Large intestine (tissue), 3 donors: ENCODE data around the gene SERBP1. TPM values are rescaled to one million over a fixed set of nuclear protein-coding genes. Genes with fewer than 3 reads are reported as not detected.

ENCODE experiments used
- DNase-seq, 2 donors: peaks; one replicate each; pipeline versions ENCODE4 v3.0.0 to v3.0.0-alpha.2; 2013
- H3K27ac ChIP-seq: one replicate; pipeline ENCODE4 v1.5.1; 2013; ENCODE audit warnings: low read length
- H3K27me3 ChIP-seq: 2 replicates; pipeline ENCODE4 v1.6.1; 2013; ENCODE audit warnings: low read length; ENCODE audit not compliant: control insufficient read depth, insufficient read depth
- H3K36me3 ChIP-seq: 2 replicates; pipeline ENCODE4 v1.6.1; 2013; ENCODE audit warnings: low read length; ENCODE audit not compliant: control insufficient read depth, insufficient read depth
- H3K4me1 ChIP-seq: one replicate; pipeline ENCODE4 v1.6.1; 2013; ENCODE audit warnings: low read length; ENCODE audit not compliant: control insufficient read depth, insufficient read depth
- H3K4me3 ChIP-seq: one replicate; pipeline ENCODE4 v1.5.1; 2013; ENCODE audit warnings: low read length
- H3K9me3 ChIP-seq: one replicate; pipeline ENCODE4 v1.6.1; 2013; ENCODE audit warnings: mild to moderate bottlenecking, low read depth, low read length, moderate library complexity; ENCODE audit not compliant: control insufficient read depth
- WGBS: methylation state at CpG from one replicate; pipeline ENCODE4 v1.1.5; 2013; ENCODE audit warnings: low lambda C conversion rate; ENCODE audit not compliant: insufficient coverage; 5-methylcytosine and 5-hydroxymethylcytosine counted together
- polyA plus RNA-seq: library from polyadenylated mRNA; unstranded; fragments of 120-200 nt; gene quantifications from one replicate; pipeline ENCODE4 v1.2.1, GENCODE V29; 2013

The SERBP1 gene
- polyA plus RNA-seq, 1 donor: 305 TPM

GRCh38 chr1:67441739-67442281, 11.6 kb upstream of the SERBP1 start:
- Histone ChIP-seq H3K4me1 (no peaks in the 10 kb centered on the region), H3K27me3 (no peaks in the 10 kb centered on the region), H3K9me3 (no peaks in the 10 kb centered on the region), H3K4me3 (no peak overlapping the region), H3K36me3 (no peaks in the 10 kb centered on the region), H3K27ac (no peak overlapping the region)
- no peak for DNase-seq
- no CpG with 5 or more reads among the region's 2 CpGs for WGBS

DNA sequence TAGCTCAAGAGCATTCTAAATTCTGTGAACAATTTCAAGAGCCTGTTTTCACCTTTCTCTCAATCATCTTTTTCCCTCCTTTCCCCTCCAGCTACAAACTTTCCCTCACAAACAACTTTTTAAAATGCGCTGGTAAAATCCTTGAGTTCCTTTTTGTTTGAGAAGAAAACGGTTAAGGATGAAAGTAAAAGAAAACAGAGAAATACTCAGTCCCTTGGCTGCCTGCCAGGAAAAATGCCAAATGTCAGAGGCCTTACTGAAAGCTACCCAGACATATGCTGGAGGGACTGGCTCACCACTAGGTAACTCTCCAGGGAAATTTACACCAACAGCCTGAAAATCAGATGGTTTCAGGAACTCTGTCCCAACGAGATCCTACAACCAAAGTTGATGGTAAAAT, 11.0 kb upstream of the SERBP1 start:
- H3K4me3 ChIP-seq: no peak overlapping the region
- no peak overlapping the region for H3K27ac ChIP-seq
- no peaks in the 10 kb centered on the region for H3K9me3 ChIP-seq
- no peak for DNase-seq
- H3K27me3 ChIP-seq: no peaks in the 10 kb centered on the region
- H3K36me3 ChIP-seq: no peaks in the 10 kb centered on the region
- H3K4me1 ChIP-seq: no peaks in the 10 kb centered on the region
- 67% methylated on average over 1 of the region's 3 CpGs for WGBS

- H3K27ac ChIP-seq: no peak overlapping the region
These were observed 10.1 kb upstream of the SERBP1 start for GRCh38 chr1:67440339-67440738.

GRCh38 chr1:67439277-67440029, 9.3 kb upstream of the SERBP1 start:
- Histone ChIP-seq H3K36me3 (no peaks in the 10 kb centered on the region), H3K4me3 (no peak overlapping the region), H3K9me3 (no peaks in the 10 kb centered on the region), H3K27me3 (no peaks in the 10 kb centered on the region), H3K27ac (no peak overlapping the region), H3K4me1 (no peaks in the 10 kb centered on the region)
- WGBS: 100% methylated on average over 1 of the region's 6 CpGs
- DNase-seq: no peak

More at GRCh38 chr1:67440339-67440738, 10.1 kb upstream of the SERBP1 start:
- H3K27me3 ChIP-seq: no peaks in the 10 kb centered on the region
- H3K36me3 ChIP-seq: no peaks in the 10 kb centered on the region
- H3K9me3 ChIP-seq: no peaks in the 10 kb centered on the region
- H3K4me3 ChIP-seq: no peak overlapping the region
- H3K4me1 ChIP-seq: no peaks in the 10 kb centered on the region
- WGBS: no CpG with 5 or more reads among the region's 3 CpGs
- no peak for DNase-seq

DNA sequence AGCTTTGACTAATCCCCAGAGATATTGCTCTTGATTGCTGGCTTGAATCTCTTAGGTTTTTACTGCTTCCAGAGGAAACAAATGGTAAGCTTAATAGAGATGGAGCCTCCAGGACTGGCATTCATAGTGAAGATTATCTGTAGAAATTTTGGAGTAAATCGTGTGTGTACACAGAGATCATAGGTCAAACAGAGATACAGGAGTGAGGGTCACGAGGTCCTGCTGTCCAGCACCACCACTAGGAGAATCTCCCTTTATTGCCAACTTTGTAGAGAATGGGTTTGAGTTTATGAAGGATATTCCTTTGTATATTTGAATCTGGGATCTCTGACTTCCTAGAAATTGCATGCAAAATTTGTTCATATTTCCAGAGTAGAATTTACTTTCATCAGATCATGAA, 7.8 kb upstream of the SERBP1 start:
- H3K27me3 ChIP-seq: no peaks in the 10 kb centered on the region
- no peak overlapping the region for H3K4me3 ChIP-seq
- no peaks in the 10 kb centered on the region for H3K4me1 ChIP-seq
- no peak for DNase-seq
- no CpG with 5 or more reads among the region's 2 CpGs for WGBS
- H3K27ac ChIP-seq: no peak overlapping the region
- H3K9me3 ChIP-seq: no peaks in the 10 kb centered on the region
- H3K36me3 ChIP-seq: no peaks in the 10 kb centered on the region

GRCh38 chr1:67436511-67437055, 6.4 kb upstream of the SERBP1 start:
- DNase-seq: no peak
- Histone ChIP-seq H3K36me3 (no peaks in the 10 kb centered on the region), H3K4me1 (no peaks in the 10 kb centered on the region), H3K4me3 (no peak overlapping the region), H3K27me3 (no peaks in the 10 kb centered on the region), H3K9me3 (no peaks in the 10 kb centered on the region), H3K27ac (no peak overlapping the region)
- 100% methylated on average over 3 of the region's 4 CpGs for WGBS

- Histone ChIP-seq H3K27me3 (no peaks in the 10 kb centered on the region), H3K36me3 (no peaks in the 10 kb centered on the region), H3K4me1 (no peaks in the 10 kb centered on the region), H3K4me3 (no peak overlapping the region), H3K9me3 (no peaks in the 10 kb centered on the region), H3K27ac (no peak overlapping the region)
- 75% methylated on average over 2 of the region's 2 CpGs for WGBS
- no peak for DNase-seq
These were observed 4.3 kb upstream of the SERBP1 start for GRCh38 chr1:67434491-67434890.

DNA sequence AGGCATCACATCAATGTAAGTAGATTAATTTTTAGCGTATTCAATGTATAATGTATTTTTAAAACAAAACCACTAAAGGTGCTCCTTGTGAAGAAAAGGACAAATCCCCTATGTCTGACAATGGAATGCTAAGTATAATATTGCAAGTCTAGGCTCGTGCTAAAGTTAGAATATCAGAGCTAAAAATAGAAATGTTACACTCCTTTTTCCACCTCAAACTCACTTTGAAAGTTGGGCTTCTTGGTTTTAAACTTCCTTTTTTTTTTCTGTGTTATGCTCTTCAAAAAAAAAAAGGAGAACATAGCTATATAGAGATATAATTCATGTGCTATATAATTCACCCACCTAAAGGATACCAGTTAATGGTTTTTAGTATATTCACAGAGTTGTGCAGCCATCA, 3.6 kb upstream of the SERBP1 start:
- Histone ChIP-seq H3K27me3 (no peaks in the 10 kb centered on the region), H3K27ac (no peak overlapping the region), H3K36me3 (no peaks in the 10 kb centered on the region), H3K9me3 (no peaks in the 10 kb centered on the region), H3K4me1 (no peaks in the 10 kb centered on the region), H3K4me3 (no peak overlapping the region)
- no peak for DNase-seq
- 94% methylated on average over 2 of the region's 2 CpGs for WGBS

DNA sequence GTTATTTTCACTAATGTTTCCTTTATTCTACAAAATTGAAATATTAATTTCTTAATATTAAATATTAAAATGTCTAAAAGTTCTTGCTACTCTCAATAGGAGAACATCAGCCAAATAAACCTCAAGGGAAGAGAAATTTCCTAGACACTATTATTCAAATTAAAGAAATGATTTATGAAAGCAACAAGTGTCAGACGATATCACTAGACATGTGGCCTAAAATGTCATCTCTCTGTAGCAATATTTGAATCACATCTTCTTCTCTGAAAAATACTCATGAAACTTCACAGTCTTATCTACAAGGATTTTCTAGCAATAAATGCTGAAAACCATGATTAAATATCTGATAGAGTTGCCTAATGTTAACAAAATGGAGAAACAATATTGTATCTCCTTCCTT, 2.5 kb upstream of the SERBP1 start:
- H3K4me1 ChIP-seq: no peaks in the 10 kb centered on the region
- DNase-seq: no peak
- no peaks in the 10 kb centered on the region for H3K27me3 ChIP-seq
- no peak overlapping the region for H3K27ac ChIP-seq
- WGBS: no CpG with 5 or more reads among the region's 1 CpG
- H3K36me3 ChIP-seq: no peaks in the 10 kb centered on the region
- H3K9me3 ChIP-seq: no peaks in the 10 kb centered on the region
- no peak overlapping the region for H3K4me3 ChIP-seq

- 31% methylated on average over 3 of the region's 8 CpGs for WGBS
- no peaks in the 10 kb centered on the region for H3K27me3 ChIP-seq
- no peak overlapping the region for H3K4me3 ChIP-seq
- H3K27ac ChIP-seq: no peak overlapping the region
- no peaks in the 10 kb centered on the region for H3K4me1 ChIP-seq
- H3K9me3 ChIP-seq: no peaks in the 10 kb centered on the region
- no peaks in the 10 kb centered on the region for H3K36me3 ChIP-seq
- DNase-seq: peak in 1 of 2 donors; percentile 28
These were observed 1.8 kb upstream of the SERBP1 start for GRCh38 chr1:67431869-67432578.
